OCI-LY3 (cell line): ENCODE results near the gene OTOP2.

Experiments
- H2AFZ ChIP-seq: fragments of 200-600, 300-600 bp; shearing (Covaris generic); 2 replicates; pipeline ENCODE4 v1.6.0; 2014; ENCODE audit warnings: antibody characterized with exemption, low read depth, low read length
- H3K27ac ChIP-seq: fragments of 200-600, 300-600 bp; sonication (generic); 2 replicates; pipeline ENCODE4 v1.5.1; 2014; ENCODE audit warnings: mild to moderate bottlenecking, low read length, moderate library complexity, mixed read lengths
- H3K27me3 ChIP-seq: fragments of 200-600, 300-600 bp; sonication (generic); 2 replicates; pipeline ENCODE4 v1.6.1; 2014; ENCODE audit warnings: low read depth, low read length, mixed read lengths
- H3K36me3 ChIP-seq: fragments of 200-600, 300-600 bp; sonication (generic); replicated peaks from 2 replicates; pipeline ENCODE3; 2014; ENCODE audit warnings: low read depth, low read length, mixed read lengths
- H3K4me1 ChIP-seq: fragments of 300-600, 200-600 bp; sonication (generic); 2 replicates; pipeline ENCODE4 v1.6.1; 2014; ENCODE audit warnings: low read length, mixed read lengths
- H3K4me2 ChIP-seq: fragments of 200-600, 300-600 bp; sonication (generic); 2 replicates; pipeline ENCODE4 v1.6.1; 2014; ENCODE audit warnings: low read length, mixed read lengths
- H3K4me3 ChIP-seq: fragments of 300-600, 200-600 bp; sonication (generic); 2 replicates; pipeline ENCODE4 v1.5.1; 2014; ENCODE audit warnings: antibody characterized with exemption, mild to moderate bottlenecking, low read length, moderate library complexity
- H3K79me2 ChIP-seq: fragments of 300-600, 200-600 bp; shearing (Covaris generic); 2 replicates; pipeline ENCODE4 v1.6.1; 2014; ENCODE audit warnings: mild to moderate bottlenecking, low read length, mixed read lengths
- H3K9ac ChIP-seq: fragments of 300-600, 200-600 bp; shearing (Covaris generic); 2 replicates; pipeline ENCODE4 v1.6.0; 2014; ENCODE audit warnings: mild to moderate bottlenecking, low read length, moderate library complexity
- H3K9me3 ChIP-seq: fragments of 200-600, 300-600 bp; shearing (Covaris generic); 2 replicates; pipeline ENCODE4 v1.6.1; 2014; ENCODE audit warnings: low read length, mixed read lengths; ENCODE audit not compliant: insufficient read depth
- H4K20me1 ChIP-seq: fragments of 200-600, 300-600 bp; sonication (generic); 2 replicates; pipeline ENCODE4 v1.6.1; 2016; ENCODE audit warnings: low read length, mixed read lengths; ENCODE audit not compliant: insufficient read depth
- CTCF ChIP-seq: fragments of 200-600, 300-600 bp; sonication (generic); IDR thresholded peaks from 2 replicates; pipeline ENCODE4 v1.5.1; 2014; ENCODE audit warnings: antibody characterized with exemption, low read length, low read depth
- EZH2phosphoT487 ChIP-seq: fragments of 200-600 bp; shearing (Covaris generic); IDR thresholded peaks from 2 replicates; pipeline ENCODE4 v1.6.1; 2018; ENCODE audit warnings: antibody characterized with exemption, mixed run types, low read depth

The OTOP2 gene

DNA sequence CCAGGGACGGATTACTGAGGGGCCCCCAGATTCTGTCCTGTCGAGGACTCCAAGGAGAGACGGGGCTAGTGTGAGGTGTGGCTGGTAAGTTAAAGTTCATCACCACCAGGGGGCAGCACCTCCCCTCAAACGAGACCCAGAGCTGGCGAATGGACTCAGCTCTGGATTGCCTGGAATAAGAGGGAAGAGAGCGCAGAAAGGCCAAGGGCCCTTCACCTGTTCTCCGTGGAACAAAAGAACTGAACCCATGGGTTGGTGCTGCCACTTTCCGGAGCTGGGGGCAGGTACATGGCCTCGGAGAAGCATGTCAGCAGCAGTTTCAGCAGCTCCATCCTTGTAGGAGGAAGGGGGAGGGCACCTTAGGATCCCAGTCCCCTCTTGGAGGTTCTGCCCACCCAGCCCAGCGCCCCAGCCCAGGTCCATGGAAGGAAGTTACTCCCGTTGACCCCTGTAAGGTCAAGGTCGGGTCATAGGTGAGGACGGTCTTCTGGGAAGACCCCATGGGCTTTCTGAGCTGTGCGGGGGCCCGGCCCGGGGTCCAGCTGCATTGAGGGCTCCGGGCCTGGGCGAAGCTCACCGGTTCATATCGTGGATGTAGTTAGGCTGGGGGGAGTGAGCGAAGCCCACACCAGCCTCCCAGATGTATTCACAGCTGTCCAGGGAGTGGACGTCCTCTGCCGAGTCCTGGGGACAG, 37.7 kb downstream of the OTOP2 start:
- H3K9ac ChIP-seq: no peak overlapping the region
- no peaks in the 10 kb centered on the region for H4K20me1 ChIP-seq
- peak overlapping the region; percentile 66 for H3K4me2 ChIP-seq
- TF ChIP-seq CTCF: peak; percentile 78
- no peak for TF ChIP-seq EZH2phosphoT487
- no peaks in the 10 kb centered on the region for H3K27me3 ChIP-seq
- H3K4me1 ChIP-seq: peaks cover 10% of the 10 kb centered on the region
- H3K27ac ChIP-seq: no peak overlapping the region
- H3K79me2 ChIP-seq: no peaks in the 10 kb centered on the region
- peak overlapping the region; percentile 51; the same call in 1 of the 2 replicates for H2AFZ ChIP-seq
- H3K4me3 ChIP-seq: peak overlapping the region; percentile 40; the same call in 1 of the 2 replicates
- H3K9me3 ChIP-seq: no peaks in the 10 kb centered on the region
- H3K36me3 ChIP-seq: no peaks in the 10 kb centered on the region

GRCh38 chr17:74962622-74963394, 38.7 kb downstream of the OTOP2 start:
- Histone ChIP-seq H3K27me3 (no peaks in the 10 kb centered on the region), H3K9ac (no peak overlapping the region), H3K27ac (no peak overlapping the region), H3K4me3 (no peak overlapping the region), H4K20me1 (no peaks in the 10 kb centered on the region), H3K4me2 (no peak overlapping the region), H3K4me1 (peaks cover 10% of the 10 kb centered on the region), H2AFZ (no peak overlapping the region), H3K79me2 (no peaks in the 10 kb centered on the region), H3K36me3 (no peaks in the 10 kb centered on the region), H3K9me3 (no peaks in the 10 kb centered on the region)
- no peak for TF ChIP-seq CTCF
- no peak for TF ChIP-seq EZH2phosphoT487

DNA sequence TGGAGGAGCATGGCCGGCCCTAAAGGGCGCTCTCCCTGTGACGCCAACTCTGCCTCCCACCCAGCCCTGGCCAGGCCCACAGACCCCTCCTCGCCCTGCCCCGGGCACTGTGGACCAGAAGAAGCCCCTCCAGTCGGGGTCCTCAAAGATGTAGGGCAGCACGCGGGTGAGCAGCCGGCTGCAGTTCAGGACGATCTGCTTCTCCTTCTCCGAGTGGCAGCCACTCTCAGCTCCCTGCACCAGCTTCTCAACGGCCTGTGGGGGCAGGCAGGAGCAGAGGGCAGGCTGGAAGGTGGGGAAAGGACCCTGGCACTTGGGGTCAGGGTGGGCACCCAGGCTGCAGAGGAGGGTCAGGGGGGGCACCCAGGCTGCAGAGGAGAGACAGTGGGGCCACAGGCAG, 39.6 kb downstream of the OTOP2 start:
- no peaks in the 10 kb centered on the region for H3K9me3 ChIP-seq
- no peaks in the 10 kb centered on the region for H3K27me3 ChIP-seq
- peaks cover 7% of the 10 kb centered on the region for H3K4me1 ChIP-seq
- H2AFZ ChIP-seq: no peak overlapping the region
- H3K4me2 ChIP-seq: no peak overlapping the region
- no peak overlapping the region for H3K9ac ChIP-seq
- no peaks in the 10 kb centered on the region for H3K79me2 ChIP-seq
- H3K4me3 ChIP-seq: no peak overlapping the region
- H3K36me3 ChIP-seq: no peaks in the 10 kb centered on the region
- no peak overlapping the region for H3K27ac ChIP-seq
- TF ChIP-seq EZH2phosphoT487 (no peak), CTCF (no peak)
- no peaks in the 10 kb centered on the region for H4K20me1 ChIP-seq

- H3K9ac ChIP-seq: no peak overlapping the region
- no peak overlapping the region for H3K4me2 ChIP-seq
- no peaks in the 10 kb centered on the region for H3K27me3 ChIP-seq
- H4K20me1 ChIP-seq: no peaks in the 10 kb centered on the region
- no peak overlapping the region for H2AFZ ChIP-seq
- no peaks in the 10 kb centered on the region for H3K36me3 ChIP-seq
- no peak overlapping the region for H3K27ac ChIP-seq
- H3K79me2 ChIP-seq: no peaks in the 10 kb centered on the region
- H3K4me1 ChIP-seq: peaks cover 7% of the 10 kb centered on the region
- no peak overlapping the region for H3K4me3 ChIP-seq
- TF ChIP-seq CTCF (no peak), EZH2phosphoT487 (no peak)
- H3K9me3 ChIP-seq: no peaks in the 10 kb centered on the region
Observed at GRCh38 chr17:74964246-74964761, 40.2 kb downstream of the OTOP2 start.
